GM19468 (cell line): ENCODE measurements around the gene U2AF1L4.
A peak's percentile ranks its signal among the peaks of the same experiment; 100 is the strongest.

Experiments
- ATAC-seq: cut with Tn5 transposase; IDR thresholded peaks from one replicate; pipeline ENCODE4 v1.9.1; 2021; ENCODE audit warnings: mild to moderate bottlenecking, moderate library complexity, moderate number of reproducible peaks; ENCODE audit not compliant: unreplicated experiment; ENCODE audit errors: extremely low read depth

U2AF1L4 gene

GRCh38 chr19:35745328-35746086, at the start of gene U2AF1L4, which contains the start of gene PSENEN:
Gene U2AF1L4 (minus strand): TSS chr19:35745418. CDS start chr19:35745391, 27 bp downstream.
Gene PSENEN (plus strand): TSS chr19:35745651. CDS start chr19:35745931, 280 bp downstream.
- peak; percentile 44 for ATAC-seq

- no peak for ATAC-seq
Measured at GRCh38 chr19:35793381-35794165, 48.4 kb upstream of the U2AF1L4 start.

- ATAC-seq, result no peak
Measured at GRCh38 chr19:35792888-35793287, 47.7 kb upstream of the U2AF1L4 start.

- no peak for ATAC-seq
Measured at GRCh38 chr19:35792312-35792711, 47.1 kb upstream of the U2AF1L4 start.

- ATAC-seq, result no peak
Measured at GRCh38 chr19:35791814-35792279, 46.6 kb upstream of the U2AF1L4 start.

GRCh38 chr19:35790981-35791813, 46.0 kb upstream of the U2AF1L4 start:
- ATAC-seq, result no peak

GRCh38 chr19:35789978-35790944, 45.0 kb upstream of the U2AF1L4 start:
- no peak for ATAC-seq

- no peak for ATAC-seq
Measured at GRCh38 chr19:35789195-35789977, 44.2 kb upstream of the U2AF1L4 start.

- no peak for ATAC-seq
Measured at GRCh38 chr19:35788205-35788960, 43.2 kb upstream of the U2AF1L4 start.

GRCh38 chr19:35787227-35787799, 42.1 kb upstream of the U2AF1L4 start:
- no peak for ATAC-seq

- ATAC-seq, result no peak
Measured at GRCh38 chr19:35786299-35787160, 41.3 kb upstream of the U2AF1L4 start.

GRCh38 chr19:35785339-35785627, 40.1 kb upstream of the U2AF1L4 start:
- ATAC-seq, result no peak

GRCh38 chr19:35784503-35785338, 39.5 kb upstream of the U2AF1L4 start:
- no peak for ATAC-seq

GRCh38 chr19:35783469-35784434, 38.5 kb upstream of the U2AF1L4 start:
- no peak for ATAC-seq

- no peak for ATAC-seq
Measured at GRCh38 chr19:35782589-35782988, 37.4 kb upstream of the U2AF1L4 start.
